T-helper 1 cell (primary cell): Measurements from ENCODE around the gene ZNF649.
"Not testable (repeated sequence)": the region's sequence is repeated elsewhere in the genome, so short reads cannot be mapped to it uniquely, and the experiment has no call there.

Source experiments
- DNase-seq, 5 donors: peaks; one replicate each; pipeline ENCODE4 v3.0.0-alpha.2; 2012 to 2020
- total RNA-seq, 4 donors: gene quantifications; one replicate each; lab custom pipeline; 2026; lab: John Stamatoyannopoulos, UW

Gene ZNF649
- 5.0 to 14.2 (median 12.8) reads per million in 4 donors for total RNA-seq

GRCh38 chr19:51904331-51905165 is at the start of gene ZNF649:
Gene ZNF649 (minus strand): TSS chr19:51905017. CDS start chr19:51900107, 4,910 bp downstream.
- peak; percentile 48 to 85 (median 65) for DNase-seq

GRCh38 chr19:51948975-51949374 is 44.2 kb upstream of the ZNF649 start:
- DNase-seq: no peak

DNA sequence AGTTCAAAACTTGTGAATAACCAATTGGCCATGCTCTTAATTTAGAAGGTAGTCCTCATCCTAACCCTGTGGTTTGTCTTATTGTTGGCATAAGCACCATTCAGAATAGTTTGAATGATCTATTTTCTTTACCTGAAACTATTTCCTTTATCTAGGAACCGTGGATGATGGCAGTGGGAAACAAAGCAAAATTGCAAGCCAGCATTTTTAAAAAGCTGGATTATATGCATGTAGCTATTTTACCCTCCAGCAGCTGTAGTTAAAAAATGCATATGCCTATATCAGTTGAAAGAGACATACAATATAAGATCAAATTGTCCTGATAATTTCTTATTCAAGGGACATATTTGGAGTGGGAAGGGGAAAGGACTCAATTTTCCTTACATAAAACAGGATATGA is 41.8 kb upstream of the ZNF649 start:
- DNase-seq: no peak

DNA sequence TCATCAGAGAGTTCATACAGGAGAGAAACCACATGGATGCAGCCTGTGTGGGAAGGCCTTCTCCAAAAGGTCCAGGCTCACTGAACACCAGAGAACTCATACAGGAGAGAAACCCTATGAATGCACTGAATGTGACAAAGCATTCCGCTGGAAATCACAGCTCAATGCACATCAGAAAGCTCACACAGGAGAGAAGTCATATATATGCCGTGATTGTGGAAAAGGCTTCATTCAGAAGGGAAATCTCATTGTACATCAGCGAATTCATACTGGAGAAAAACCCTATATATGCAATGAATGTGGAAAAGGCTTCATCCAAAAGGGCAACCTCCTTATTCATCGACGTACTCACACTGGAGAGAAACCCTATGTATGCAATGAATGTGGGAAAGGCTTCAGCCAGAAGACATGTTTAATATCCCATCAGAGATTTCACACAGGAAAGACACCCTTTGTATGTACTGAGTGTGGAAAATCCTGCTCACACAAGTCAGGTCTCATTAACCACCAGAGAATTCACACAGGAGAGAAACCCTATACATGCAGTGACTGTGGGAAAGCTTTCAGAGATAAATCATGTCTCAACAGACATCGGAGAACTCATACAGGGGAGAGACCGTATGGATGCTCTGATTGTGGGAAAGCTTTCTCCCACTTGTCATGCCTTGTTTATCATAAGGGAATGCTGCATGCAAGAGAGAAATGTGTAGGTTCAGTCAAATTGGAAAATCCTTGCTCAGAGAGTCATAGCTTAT is 40.2 kb upstream of the ZNF649 start:
- DNase-seq: no peak

DNA sequence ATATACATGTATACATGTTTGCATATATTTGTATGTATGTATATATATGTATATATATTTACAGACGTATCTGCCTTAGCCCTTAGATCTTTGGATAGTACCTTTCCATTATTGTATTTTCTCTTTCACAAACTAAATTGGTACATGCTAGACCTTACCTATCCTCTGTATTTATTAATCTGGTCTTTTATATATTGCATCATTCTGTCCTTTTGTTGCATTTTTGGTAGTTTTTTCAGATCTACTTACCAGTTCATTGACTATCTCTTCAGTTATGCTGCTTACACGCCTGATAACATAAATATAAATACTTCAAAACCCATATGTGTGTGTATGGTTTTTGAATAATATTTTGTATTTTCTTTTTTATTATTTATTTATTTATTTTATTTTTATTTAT is 34.1 kb upstream of the ZNF649 start:
- DNase-seq: no peak

- DNase-seq: no peak
These were observed 27.1 kb upstream of the ZNF649 start for GRCh38 chr19:51931921-51932320.

DNA sequence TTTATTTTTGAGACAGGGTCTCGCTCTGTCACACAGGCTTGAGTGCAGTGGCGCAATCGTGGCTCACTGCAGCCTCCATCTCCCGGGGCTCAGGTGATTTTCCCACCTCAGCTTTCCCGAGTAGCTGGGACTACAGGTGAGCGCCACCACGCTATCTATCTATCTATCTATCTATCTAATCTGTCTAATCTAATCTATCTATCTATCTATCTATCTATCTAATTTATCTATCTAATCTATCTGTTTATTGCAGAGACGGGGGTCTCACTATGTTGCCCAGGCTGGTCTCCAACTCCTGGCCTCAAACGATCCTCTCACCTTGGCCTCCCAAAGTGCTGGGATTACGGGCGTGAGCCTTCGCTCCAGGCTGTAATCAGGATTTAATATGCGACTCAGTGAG is 23.0 kb upstream of the ZNF649 start:
- DNase-seq: no peak

DNA sequence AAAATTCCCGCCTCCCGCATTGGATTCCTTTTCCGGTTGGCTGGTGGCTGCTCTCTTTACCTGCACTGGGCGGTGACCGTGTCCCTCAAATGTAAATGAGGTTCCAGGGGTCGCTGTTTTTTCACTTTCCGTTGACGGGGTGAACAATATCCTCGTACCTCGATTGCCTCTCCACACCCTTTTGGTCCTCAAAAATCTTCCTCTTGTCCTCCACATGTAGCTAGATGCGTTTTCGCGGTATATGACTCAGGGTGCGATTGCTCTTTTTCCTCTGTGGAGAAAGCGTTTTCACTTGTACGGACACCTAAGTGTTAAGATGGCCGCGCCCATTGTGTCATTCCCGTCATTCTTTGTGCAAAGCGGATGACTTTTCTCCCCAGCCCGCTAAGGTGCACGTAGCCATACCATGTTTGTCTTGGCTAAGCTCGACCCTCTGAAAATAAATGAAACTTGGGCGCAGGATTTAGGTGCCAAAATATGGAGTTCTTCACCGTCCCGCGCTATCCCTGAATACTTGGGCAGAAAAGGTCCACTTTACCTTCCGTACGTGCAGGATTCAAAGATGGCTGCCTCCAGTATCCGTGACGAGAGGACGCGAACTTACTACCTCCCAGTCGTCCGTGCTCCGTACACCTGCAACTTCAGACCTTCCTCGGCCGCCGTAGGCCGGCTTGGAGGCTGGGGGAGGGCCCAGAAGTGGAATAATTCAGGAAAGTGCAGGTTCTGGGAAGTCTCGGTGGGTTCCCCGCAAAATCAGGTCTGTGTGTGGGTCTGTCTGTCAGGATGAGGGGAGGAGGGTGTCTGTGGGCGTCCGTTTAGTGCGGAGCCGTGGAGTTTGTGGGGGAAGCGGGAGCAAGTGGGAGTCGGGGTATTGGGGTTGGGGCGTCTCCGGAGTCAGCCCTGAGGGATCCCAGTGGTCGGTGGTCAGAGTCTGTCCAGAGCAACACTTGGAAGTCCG is 22.2 kb upstream of the ZNF649 start, which contains the start of gene ZNF613:
TSS of gene ZNF613 (plus strand) at position 689 of the 958 bp plus-strand sequence. CDS start 8,749 bp downstream, outside the sequence.
- peak; percentile 51 to 91 (median 66) for DNase-seq

DNA sequence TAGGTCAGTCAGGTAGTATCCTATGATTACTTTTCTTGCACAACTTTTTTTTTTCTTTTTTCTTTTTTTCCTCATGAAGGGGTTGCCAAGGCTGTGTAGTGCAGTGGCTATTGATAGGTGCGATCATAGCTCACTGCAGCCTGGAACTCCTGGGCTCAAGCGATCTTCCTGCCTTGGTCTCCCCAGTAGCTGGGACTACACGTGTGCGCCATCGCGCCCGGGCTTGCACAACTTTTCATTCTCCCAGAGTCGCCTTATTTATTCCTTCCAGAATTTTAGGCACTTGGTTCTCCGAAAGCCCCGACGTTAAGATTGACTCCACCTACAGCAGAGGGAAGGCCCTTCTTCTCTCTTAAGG is 21.6 kb upstream of the ZNF649 start:
- DNase-seq: no peak

- no peak for DNase-seq
These were observed 17.1 kb upstream of the ZNF649 start for GRCh38 chr19:51921949-51922348.

DNA sequence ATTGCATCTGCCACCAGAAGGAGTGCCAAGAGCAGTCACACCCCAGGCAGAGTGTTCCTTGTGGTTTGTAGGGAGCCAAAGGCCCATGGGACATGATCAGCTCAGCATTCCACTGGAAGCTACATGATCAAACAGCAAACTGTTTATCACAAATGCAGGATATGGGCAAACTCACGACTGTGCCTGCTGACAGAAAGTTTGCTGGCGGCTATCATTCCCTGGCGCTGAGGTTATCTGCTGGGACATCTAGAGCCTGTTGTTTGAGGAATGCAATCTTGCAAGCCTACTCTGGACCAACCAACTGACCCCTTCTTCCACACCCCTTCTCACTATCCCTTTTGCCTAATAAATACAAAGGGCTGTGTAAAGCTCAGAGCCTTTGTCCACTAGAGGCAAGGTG is 14.8 kb upstream of the ZNF649 start:
- no peak for DNase-seq

- no peak for DNase-seq
These were observed 11.3 kb upstream of the ZNF649 start for GRCh38 chr19:51916167-51916566.

GRCh38 chr19:51915324-51915867 is 10.6 kb upstream of the ZNF649 start:
- no peak for DNase-seq

DNA sequence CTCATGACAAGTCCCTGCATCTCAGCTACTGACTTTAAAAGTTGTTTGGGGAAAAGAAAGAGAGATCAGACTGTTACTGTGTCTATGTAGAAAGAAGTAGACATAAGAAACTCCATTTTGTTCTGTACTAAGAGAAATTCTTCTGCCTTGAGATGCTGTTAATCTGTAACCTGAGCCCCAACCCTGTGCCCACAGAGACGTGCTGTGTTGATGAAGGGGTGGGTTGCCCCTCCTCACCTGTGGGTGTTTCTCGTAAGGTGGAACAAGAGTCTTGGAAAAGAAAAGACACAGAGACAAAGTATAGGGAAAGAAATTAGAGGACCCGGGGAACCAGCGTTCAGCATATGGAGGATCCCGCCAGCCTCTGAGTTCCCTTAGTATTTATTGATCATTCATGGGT is 3.2 kb upstream of the ZNF649 start:
- not testable (repeated sequence) for DNase-seq

DNA sequence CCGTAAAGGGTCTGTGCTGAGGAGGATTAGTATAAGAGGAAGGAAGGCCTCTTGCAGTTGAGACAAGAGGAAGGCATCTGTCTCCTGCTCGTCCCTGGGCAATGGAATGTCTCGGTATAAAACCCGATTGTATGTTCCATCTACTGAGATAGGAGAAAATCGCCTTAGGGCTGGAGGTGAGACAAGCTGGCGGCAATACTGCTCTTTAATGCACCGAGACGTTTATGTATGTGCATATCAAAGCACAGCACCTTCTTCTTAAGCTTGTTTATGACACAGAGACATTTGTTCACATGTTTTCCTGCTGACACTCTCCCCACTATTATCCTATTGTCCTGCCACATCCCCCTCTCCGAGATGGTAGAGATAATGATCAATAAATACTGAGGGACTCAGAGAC is 1.3 kb upstream of the ZNF649 start:
- not testable (repeated sequence) for DNase-seq

- DNase-seq: not testable (repeated sequence)
These were observed 822 bp upstream of the ZNF649 start for GRCh38 chr19:51905639-51906038.

DNA sequence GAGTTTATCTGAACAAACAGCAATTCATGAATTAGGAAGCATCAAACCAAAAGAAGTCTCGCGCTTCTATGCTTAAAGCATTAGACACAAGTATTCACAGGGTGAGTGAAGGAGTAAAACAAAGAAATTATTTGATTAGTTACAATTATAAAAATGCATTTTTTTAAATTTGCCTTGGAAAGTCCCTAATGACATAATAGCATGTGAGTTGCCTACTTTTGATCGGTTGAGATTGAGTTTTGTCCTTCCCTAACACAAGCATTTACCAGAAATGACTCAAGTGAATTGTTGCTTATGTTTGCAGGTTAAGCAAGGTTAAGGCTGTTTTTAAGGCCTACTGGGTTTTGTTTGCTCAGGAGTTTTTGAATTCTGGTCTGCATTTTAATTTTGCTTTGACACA is 389 bp upstream of the ZNF649 start:
- no peak for DNase-seq

GRCh38 chr19:51903192-51903591 is 1.6 kb downstream of the ZNF649 start:
- DNase-seq: no peak

GRCh38 chr19:51901860-51902259 is 3.0 kb downstream of the ZNF649 start:
- DNase-seq: no peak

GRCh38 chr19:51891193-51891747 is 13.5 kb downstream of the ZNF649 start:
- DNase-seq: peak in 1 of 5 donors; percentile 4

GRCh38 chr19:51889934-51890333 is 14.9 kb downstream of the ZNF649 start:
- DNase-seq: no peak
